ENCODE results near the gene NEURL3. TPM values are rescaled to one million over a fixed set of nuclear protein-coding genes. Genes with fewer than 3 reads are reported as not detected.

The NEURL3 gene
- total and polyA plus RNA-seq, 2 of the 8 experiments (the other 6 are each of a cell fraction or from before 2014, with no cell fraction given): not detected

DNA sequence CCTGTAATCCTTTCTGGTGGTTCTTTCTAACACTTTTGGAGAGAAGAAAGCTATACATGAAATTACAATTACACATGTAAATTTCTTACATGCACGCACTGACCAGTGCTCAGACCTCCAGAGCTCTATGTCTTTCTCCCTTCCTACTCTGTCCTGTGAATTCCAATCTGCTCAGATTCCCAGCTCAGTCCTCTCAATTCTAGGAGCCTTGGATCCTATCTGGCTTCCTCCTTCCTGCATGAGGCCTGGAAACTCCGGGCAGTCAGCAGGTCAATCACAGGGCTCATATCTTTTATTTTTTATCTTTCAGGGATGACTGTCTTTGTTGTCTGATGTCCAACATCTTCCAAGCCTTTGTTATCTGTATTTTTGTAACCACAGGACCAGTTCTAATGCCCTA, 56.0 kb downstream of the NEURL3 start:
- no peak overlapping the region for H3K14ac ChIP-seq (ENCODE audit: insufficient read length)
- no peak overlapping the region for H4K8ac ChIP-seq (ENCODE audit: extremely low read depth, insufficient read depth, low read length)
- no peak overlapping the region for H2BK20ac ChIP-seq (ENCODE audit: low read length)
- WGBS, 2 experiments (ENCODE audit: extremely low coverage in 1 of 2, insufficient coverage in 1 of 2, insufficient read length in 1 of 2, insufficient replicate concordance in 2 of 2, low coverage in 1 of 2, low lambda C conversion rate in 2 of 2, missing lambda C conversion rate in 1 of 2): 91% methylated on average over 2 of the region's 2 CpGs; no CpG with 5 or more reads in 1 of the 2 experiments
- H3K36me3 ChIP-seq (ENCODE audit: control insufficient read depth in 2 of 4, insufficient read depth in 4 of 4, low read length in 3 of 4): no peaks in the 10 kb centered on the region
- no peak overlapping the region for H2BK5ac ChIP-seq (ENCODE audit: low read depth, low read length)
- H3K4me2 ChIP-seq (ENCODE audit: insufficient read depth in 1 of 2, low read depth in 2 of 2, low read length in 2 of 2): no peak overlapping the region
- no peaks in the 10 kb centered on the region for H3K79me2 ChIP-seq (ENCODE audit: control insufficient read depth in 1 of 2, insufficient read depth in 2 of 2, low read length in 2 of 2)
- H4K5ac ChIP-seq (ENCODE audit: insufficient read length, low read depth, low read length): no peak overlapping the region
- H3K4me1 ChIP-seq (replicated peaks in 1 of 4; ENCODE audit: control insufficient read depth in 3 of 4, insufficient read depth in 4 of 4, low read length in 3 of 4): no peaks in the 10 kb centered on the region
- H3K27me3 ChIP-seq (replicated peaks in 1 of 4; ENCODE audit: control insufficient read depth in 3 of 4, extremely low read depth in 1 of 4, insufficient read depth in 3 of 4, low read length in 3 of 4): no peaks in the 10 kb centered on the region
- H3K27ac ChIP-seq (ENCODE audit: low read depth, low read length): no peak overlapping the region
- ChIA-PET CTCF (ENCODE audit: partially characterized antibody) (interaction anchor here (0.8 to 3.4 kb wide), 7 partner anchors 10 to 106 kb away, joined by 3 to 10 read pairs (median 4); no protein-coding TSS in a partner anchor), POLR2A (ENCODE audit: partially characterized antibody) (interaction anchor here (0.6 to 0.7 kb wide), 2 partner anchors 43 to 114 kb away, joined by 3 read pairs; partner anchors contain the start of gene NCAPH)
- H3K23ac ChIP-seq (ENCODE audit: insufficient read length): no peak overlapping the region
- no peak overlapping the region for H3K56ac ChIP-seq (replicated peaks; ENCODE audit: insufficient read length, low read depth, low read length)
- H3K4ac ChIP-seq (replicated peaks; ENCODE audit: insufficient read length, low read depth, low read length): no peak overlapping the region
- H3K79me1 ChIP-seq (ENCODE audit: low read depth, low read length): no peaks in the 10 kb centered on the region
- no peak overlapping the region for H2BK12ac ChIP-seq (ENCODE audit: low read depth, low read length)
- no peak overlapping the region for H2BK15ac ChIP-seq (ENCODE audit: low read length)
- DNase-seq (ENCODE audit: low read depth in 1 of 2, low spot score in 2 of 2): no peak
- no peak for FAIRE-seq
- H2BK120ac ChIP-seq (replicated peaks; ENCODE audit: low read depth, low read length): no peak overlapping the region
- H3K9ac ChIP-seq (replicated peaks in 1 of 4; ENCODE audit: extremely low read depth in 1 of 4, low read depth in 3 of 4, low read length in 3 of 4): no peak overlapping the region
- no peaks in the 10 kb centered on the region for H3K23me2 ChIP-seq (ENCODE audit: low read depth, low read length)
- H4K91ac ChIP-seq (replicated peaks; ENCODE audit: insufficient read length, low read length): no peak overlapping the region
- TF ChIP-seq HDAC6 (IDR thresholded peaks at IDR 0.05; ENCODE audit: low read depth, low read length): no peak
- no peak for TF ChIP-seq POLR2A (IDR thresholded peaks at IDR 0.05; ENCODE audit: control extremely low read depth in 1 of 2, low read depth in 2 of 2, low read length in 2 of 2)
- TF ChIP-seq, protein P1, sequence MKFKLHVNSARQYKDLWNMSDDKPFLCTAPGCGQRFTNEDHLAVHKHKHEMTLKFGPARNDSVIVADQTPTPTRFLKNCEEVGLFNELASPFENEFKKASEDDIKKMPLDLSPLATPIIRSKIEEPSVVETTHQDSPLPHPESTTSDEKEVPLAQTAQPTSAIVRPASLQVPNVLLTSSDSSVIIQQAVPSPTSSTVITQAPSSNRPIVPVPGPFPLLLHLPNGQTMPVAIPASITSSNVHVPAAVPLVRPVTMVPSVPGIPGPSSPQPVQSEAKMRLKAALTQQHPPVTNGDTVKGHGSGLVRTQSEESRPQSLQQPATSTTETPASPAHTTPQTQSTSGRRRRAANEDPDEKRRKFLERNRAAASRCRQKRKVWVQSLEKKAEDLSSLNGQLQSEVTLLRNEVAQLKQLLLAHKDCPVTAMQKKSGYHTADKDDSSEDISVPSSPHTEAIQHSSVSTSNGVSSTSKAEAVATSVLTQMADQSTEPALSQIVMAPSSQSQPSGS (IDR thresholded peaks at IDR 0.05; ENCODE audit: low read length): no peak
- TF ChIP-seq TEAD4 (IDR thresholded peaks at IDR 0.05; ENCODE audit: low read depth, low read length): no peak
- TF ChIP-seq BACH1 (IDR thresholded peaks at IDR 0.05; ENCODE audit: low read length): no peak
- no peak for TF ChIP-seq CREB1 (IDR thresholded peaks at IDR 0.05)
- TF ChIP-seq TAF1 (IDR thresholded peaks at IDR 0.05; ENCODE audit: low read depth, low read length): no peak
- TF ChIP-seq SP2 (IDR thresholded peaks at IDR 0.05; ENCODE audit: low read length): no peak
- TF ChIP-seq NRF1 (IDR thresholded peaks at IDR 0.05; ENCODE audit: low read depth, low read length): no peak
- no peak for TF ChIP-seq BRCA1 (IDR thresholded peaks at IDR 0.05; ENCODE audit: low read depth, low read length)
- TF ChIP-seq RXRA (IDR thresholded peaks at IDR 0.05; ENCODE audit: insufficient read depth, low read depth, low read length): no peak
- TF ChIP-seq PHF8 (conservative IDR thresholded peaks at IDR 0.05; ENCODE audit: low read depth, low read length): no peak
- TF ChIP-seq KDM5A (IDR thresholded peaks at IDR 0.05; ENCODE audit: low read length): no peak
- TF ChIP-seq, protein P2, sequence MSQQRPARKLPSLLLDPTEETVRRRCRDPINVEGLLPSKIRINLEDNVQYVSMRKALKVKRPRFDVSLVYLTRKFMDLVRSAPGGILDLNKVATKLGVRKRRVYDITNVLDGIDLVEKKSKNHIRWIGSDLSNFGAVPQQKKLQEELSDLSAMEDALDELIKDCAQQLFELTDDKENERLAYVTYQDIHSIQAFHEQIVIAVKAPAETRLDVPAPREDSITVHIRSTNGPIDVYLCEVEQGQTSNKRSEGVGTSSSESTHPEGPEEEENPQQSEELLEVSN (IDR thresholded peaks at IDR 0.05): no peak
- H2AFZ ChIP-seq (ENCODE audit: low read length): no peak overlapping the region
- H2AK5ac ChIP-seq (ENCODE audit: low read depth, low read length): no peak overlapping the region
- no peaks in the 10 kb centered on the region for H3K9me3 ChIP-seq (ENCODE audit: insufficient read depth in 2 of 2, low read depth in 1 of 2, low read length in 1 of 2)
- no peaks in the 10 kb centered on the region for H4K20me1 ChIP-seq (replicated peaks in 1 of 2; ENCODE audit: control insufficient read depth in 1 of 2, insufficient read depth in 2 of 2, low read length in 2 of 2)
- no peak overlapping the region for H3K4me3 ChIP-seq (ENCODE audit: extremely low read depth in 1 of 4, insufficient read depth in 2 of 4, low read depth in 3 of 4, low read length in 4 of 4)
- H3K18ac ChIP-seq (ENCODE audit: extremely low read depth, low read length): no peak overlapping the region

Measured in H1 (cell line).